ENCODE results near the gene KRT40.

GRCh38 chr17:40947929-40948328 is 36.2 kb downstream of the KRT40 start:
- TF ChIP-seq, protein P1, sequence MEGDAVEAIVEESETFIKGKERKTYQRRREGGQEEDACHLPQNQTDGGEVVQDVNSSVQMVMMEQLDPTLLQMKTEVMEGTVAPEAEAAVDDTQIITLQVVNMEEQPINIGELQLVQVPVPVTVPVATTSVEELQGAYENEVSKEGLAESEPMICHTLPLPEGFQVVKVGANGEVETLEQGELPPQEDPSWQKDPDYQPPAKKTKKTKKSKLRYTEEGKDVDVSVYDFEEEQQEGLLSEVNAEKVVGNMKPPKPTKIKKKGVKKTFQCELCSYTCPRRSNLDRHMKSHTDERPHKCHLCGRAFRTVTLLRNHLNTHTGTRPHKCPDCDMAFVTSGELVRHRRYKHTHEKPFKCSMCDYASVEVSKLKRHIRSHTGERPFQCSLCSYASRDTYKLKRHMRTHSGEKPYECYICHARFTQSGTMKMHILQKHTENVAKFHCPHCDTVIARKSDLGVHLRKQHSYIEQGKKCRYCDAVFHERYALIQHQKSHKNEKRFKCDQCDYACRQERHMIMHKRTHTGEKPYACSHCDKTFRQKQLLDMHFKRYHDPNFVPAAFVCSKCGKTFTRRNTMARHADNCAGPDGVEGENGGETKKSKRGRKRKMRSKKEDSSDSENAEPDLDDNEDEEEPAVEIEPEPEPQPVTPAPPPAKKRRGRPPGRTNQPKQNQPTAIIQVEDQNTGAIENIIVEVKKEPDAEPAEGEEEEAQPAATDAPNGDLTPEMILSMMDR (IDR thresholded peaks at IDR 0.05 in 4 of 5, conservative IDR thresholded peaks at IDR 0.05 in 1 of 5) = no peak
- TF ChIP-seq POLR2A (IDR thresholded peaks at IDR 0.05) = no peak

All from gastrocnemius medialis (tissue), 4 donors.